CD14-positive monocyte (primary cell): Measurements from ENCODE around the gene LRRC7. TPM values are rescaled to one million over a fixed set of nuclear protein-coding genes. Genes with fewer than 3 reads are reported as not detected.

Source experiments
- DNase-seq, 3 donors: peaks; one replicate each; pipeline ENCODE4 v3.0.0-alpha.2; 2011 to 2022
- H2AFZ ChIP-seq: 2 replicates; pipeline ENCODE4 v1.6.0; 2012; ENCODE audit warnings: mild to moderate bottlenecking, low read depth, low read length, inconsistent platforms; ENCODE audit not compliant: insufficient read depth, poor library complexity, severe bottlenecking
- H3K27ac ChIP-seq, 2 donors: 1 replicate in 1 of 2; 2 replicates in 1 of 2; pipeline ENCODE4 v1.5.1; 2012 to 2013; ENCODE audit warnings: low read length in 2 of 2, control low read depth in 1 of 2, inconsistent platforms in 1 of 2, low read depth in 1 of 2, mild to moderate bottlenecking in 1 of 2
- H3K27me3 ChIP-seq, 2 donors: one replicate each; pipeline versions ENCODE4 v1.6.0 to v1.6.1; 2011 to 2013; ENCODE audit warnings: low read length in 2 of 2; ENCODE audit not compliant: control insufficient read depth in 2 of 2, insufficient read depth in 2 of 2
- H3K36me3 ChIP-seq, 2 donors: replicated peaks in 1 of 2; 1 replicate in 1 of 2; 2 replicates in 1 of 2; pipeline versions ENCODE4 v1.5.1 to v1.6.1; 2012 to 2013; ENCODE audit warnings: low read length in 2 of 2, control low read depth in 1 of 2, inconsistent platforms in 1 of 2, mild to moderate bottlenecking in 1 of 2; ENCODE audit not compliant: insufficient read depth in 2 of 2, control insufficient read depth in 1 of 2
- H3K4me1 ChIP-seq, 2 donors: 1 replicate in 1 of 2; 2 replicates in 1 of 2; pipeline versions ENCODE4 v1.5.1 to v1.6.1; 2012 to 2013; ENCODE audit warnings: low read length in 2 of 2, control low read depth in 1 of 2, inconsistent platforms in 1 of 2, mild to moderate bottlenecking in 1 of 2, moderate library complexity in 1 of 2; ENCODE audit not compliant: insufficient read depth in 2 of 2, control insufficient read depth in 1 of 2
- H3K4me2 ChIP-seq: replicated peaks from 2 replicates; pipeline ENCODE3; 2012; ENCODE audit warnings: low read length, moderate library complexity, mild to moderate bottlenecking; ENCODE audit not compliant: poor library complexity, severe bottlenecking; ENCODE audit errors: extremely low read depth
- H3K4me3 ChIP-seq, 3 experiments: fragments of 200-600 bp in 1 of 3; sonication (generic) in 1 of 3; replicated peaks in 1 of 3; 1 replicate in 2 of 3; 2 replicates in 1 of 3; pipeline ENCODE4 v1.5.1; 2011 to 2013; ENCODE audit warnings: low read length in 3 of 3, mild to moderate bottlenecking in 3 of 3, control low read depth in 2 of 3, low read depth in 2 of 3, inconsistent platforms in 1 of 3, moderate library complexity in 1 of 3
- H3K79me2 ChIP-seq: 2 replicates; pipeline ENCODE4 v1.6.0; 2012; ENCODE audit warnings: mild to moderate bottlenecking, control low read depth, inconsistent platforms, low read length, moderate library complexity; ENCODE audit not compliant: insufficient read depth
- H3K9ac ChIP-seq: 2 replicates; pipeline ENCODE4 v1.6.0; 2017; ENCODE audit warnings: low read length, mild to moderate bottlenecking; ENCODE audit not compliant: insufficient read depth, poor library complexity, severe bottlenecking
- H3K9me3 ChIP-seq, 2 donors: replicated peaks in 1 of 2; 1 replicate in 1 of 2; 2 replicates in 1 of 2; pipeline versions ENCODE4 v1.5.1 to v1.6.1; 2012 to 2013; ENCODE audit warnings: low read length in 2 of 2, control low read depth in 1 of 2; ENCODE audit not compliant: control insufficient read depth in 1 of 2, insufficient read depth in 1 of 2
- H4K20me1 ChIP-seq: 2 replicates; pipeline ENCODE4 v1.6.0; 2012; ENCODE audit warnings: mild to moderate bottlenecking, low read length, control low read depth, moderate library complexity; ENCODE audit not compliant: insufficient read depth
- H3K27ac Mint-ChIP-seq, 7 donors: one replicate each; pipeline ENCODE4 v1.8.0; 2020; ENCODE audit warnings: mild to moderate bottlenecking in 7 of 7, mixed read lengths in 7 of 7, moderate library complexity in 6 of 7, inconsistent platforms in 2 of 7
- H3K27me3 Mint-ChIP-seq, 3 donors: one replicate each; pipeline ENCODE4 v1.8.0; 2021 to 2022; ENCODE audit warnings: low read depth in 3 of 3, mild to moderate bottlenecking in 3 of 3, mixed read lengths in 3 of 3, moderate library complexity in 3 of 3, inconsistent platforms in 1 of 3
- H3K36me3 Mint-ChIP-seq, 2 donors: one replicate each; pipeline ENCODE4 v1.8.0; 2020; ENCODE audit warnings: mixed read lengths in 2 of 2, inconsistent platforms in 1 of 2, mild to moderate bottlenecking in 1 of 2
- H3K4me1 Mint-ChIP-seq: one replicate; pipeline ENCODE4 v1.8.0; 2020; ENCODE audit warnings: mild to moderate bottlenecking, mixed read lengths
- H3K4me3 Mint-ChIP-seq, 2 donors: one replicate each; pipeline ENCODE4 v1.8.0; 2020; ENCODE audit warnings: mild to moderate bottlenecking in 2 of 2, mixed read lengths in 2 of 2, moderate library complexity in 1 of 2
- H3K9me3 Mint-ChIP-seq, 7 donors: one replicate each; pipeline ENCODE4 v1.8.0; 2020 to 2022; ENCODE audit warnings: mixed read lengths in 7 of 7, mild to moderate bottlenecking in 6 of 7, moderate library complexity in 6 of 7, inconsistent platforms in 2 of 7
- WGBS: methylation state at CpG from one replicate; pipeline ENCODE4 v1.1.5; 2013; ENCODE audit warnings: missing lambda C conversion rate; ENCODE audit not compliant: insufficient coverage; 5-methylcytosine and 5-hydroxymethylcytosine counted together
- intact Hi-C, 2 donors: fragments of 100-400 bp; cut with micrococcal nuclease; formaldehyde crosslinking; loops; one replicate each; pipeline versions ENCODE4 v1.15.0 to v1.15.1; 2023
- polyA plus RNA-seq, 3 donors: library from polyadenylated mRNA; depleted of rRNA in 1 of 3; unstranded in 2 of 3; stranded (reverse) in 1 of 3; fragments of 300-500 nt in 2 of 3; fragments of >200 nt in 1 of 3; fragmentation: Illumina TruSeq in 2 of 3; gene quantifications; 1 replicate in 2 of 3; 2 replicates in 1 of 3; pipeline ENCODE4 v1.2.3, GENCODE V29; 2012 to 2021
- TF ChIP-seq, protein P1 (sequence below): fragments of 200-600 bp; IDR thresholded peaks from one replicate; pipeline ENCODE4 v1.8.0; 2022; ENCODE audit warnings: antibody characterized with exemption, mild to moderate bottlenecking

Gene LRRC7
- polyA plus RNA-seq, 3 donors, result not detected

- intact Hi-C loops, result no loop called here
- DNase-seq, result no peak
- H3K4me1 ChIP-seq, result no peaks in the 10 kb centered on the region
- no peak overlapping the region for H3K4me2 ChIP-seq
- no peak overlapping the region for H3K4me3 ChIP-seq
- H3K9me3 ChIP-seq, result no peaks in the 10 kb centered on the region
- no peaks in the 10 kb centered on the region for H3K27me3 ChIP-seq
- H3K79me2 ChIP-seq, result no peaks in the 10 kb centered on the region
- H4K20me1 ChIP-seq, result no peaks in the 10 kb centered on the region
- H3K4me1 Mint-ChIP-seq, result no peaks in the 10 kb centered on the region
- H3K27ac Mint-ChIP-seq, result no peak overlapping the region
- no peak overlapping the region for H3K4me3 Mint-ChIP-seq
- no peak overlapping the region for H3K9ac ChIP-seq
- TF ChIP-seq, protein P1, sequence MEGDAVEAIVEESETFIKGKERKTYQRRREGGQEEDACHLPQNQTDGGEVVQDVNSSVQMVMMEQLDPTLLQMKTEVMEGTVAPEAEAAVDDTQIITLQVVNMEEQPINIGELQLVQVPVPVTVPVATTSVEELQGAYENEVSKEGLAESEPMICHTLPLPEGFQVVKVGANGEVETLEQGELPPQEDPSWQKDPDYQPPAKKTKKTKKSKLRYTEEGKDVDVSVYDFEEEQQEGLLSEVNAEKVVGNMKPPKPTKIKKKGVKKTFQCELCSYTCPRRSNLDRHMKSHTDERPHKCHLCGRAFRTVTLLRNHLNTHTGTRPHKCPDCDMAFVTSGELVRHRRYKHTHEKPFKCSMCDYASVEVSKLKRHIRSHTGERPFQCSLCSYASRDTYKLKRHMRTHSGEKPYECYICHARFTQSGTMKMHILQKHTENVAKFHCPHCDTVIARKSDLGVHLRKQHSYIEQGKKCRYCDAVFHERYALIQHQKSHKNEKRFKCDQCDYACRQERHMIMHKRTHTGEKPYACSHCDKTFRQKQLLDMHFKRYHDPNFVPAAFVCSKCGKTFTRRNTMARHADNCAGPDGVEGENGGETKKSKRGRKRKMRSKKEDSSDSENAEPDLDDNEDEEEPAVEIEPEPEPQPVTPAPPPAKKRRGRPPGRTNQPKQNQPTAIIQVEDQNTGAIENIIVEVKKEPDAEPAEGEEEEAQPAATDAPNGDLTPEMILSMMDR, result no peak
- no peak overlapping the region for H3K27ac ChIP-seq
- peaks cover 0 to 7% (median 4%) of the 10 kb centered on the region in 7 donors for H3K9me3 Mint-ChIP-seq
- H3K36me3 Mint-ChIP-seq, result no peaks in the 10 kb centered on the region
- H3K36me3 ChIP-seq, result no peaks in the 10 kb centered on the region
- H2AFZ ChIP-seq, result no peak overlapping the region
- peaks cover 0 to 4% (median 2%) of the 10 kb centered on the region in 3 donors for H3K27me3 Mint-ChIP-seq
Measured at GRCh38 chr1:69777971-69778370, 210.2 kb downstream of the LRRC7 start.

- no peak overlapping the region for H3K4me2 ChIP-seq
- Mint-ChIP-seq H3K4me1 (no peaks in the 10 kb centered on the region), H3K27me3 (peaks cover 0 to 4% (median 1%) of the 10 kb centered on the region in 3 donors), H3K4me3 (no peak overlapping the region), H3K36me3 (no peaks in the 10 kb centered on the region), H3K9me3 (peaks cover 0 to 10% (median 0%) of the 10 kb centered on the region in 7 donors), H3K27ac (no peak overlapping the region)
- H4K20me1 ChIP-seq, result no peaks in the 10 kb centered on the region
- H3K27ac ChIP-seq, result no peak overlapping the region
- intact Hi-C loops, result no loop called here
- H3K4me3 ChIP-seq, result no peak overlapping the region
- 76% methylated on average over 5 of the region's 5 CpGs for WGBS
- TF ChIP-seq, protein P1, result no peak
- H3K9ac ChIP-seq, result no peak overlapping the region
- no peaks in the 10 kb centered on the region for H3K27me3 ChIP-seq
- DNase-seq, result no peak
- H3K9me3 ChIP-seq, result no peaks in the 10 kb centered on the region
- no peak overlapping the region for H2AFZ ChIP-seq
- H3K36me3 ChIP-seq, result no peaks in the 10 kb centered on the region
- no peaks in the 10 kb centered on the region for H3K4me1 ChIP-seq
- H3K79me2 ChIP-seq, result no peaks in the 10 kb centered on the region
Measured at GRCh38 chr1:69787151-69787550, 219.4 kb downstream of the LRRC7 start.
